Measurements from ENCODE around the gene TYMP.
A peak's percentile ranks its signal among the peaks of the same experiment; 100 is the strongest.

Gene TYMP

DNA sequence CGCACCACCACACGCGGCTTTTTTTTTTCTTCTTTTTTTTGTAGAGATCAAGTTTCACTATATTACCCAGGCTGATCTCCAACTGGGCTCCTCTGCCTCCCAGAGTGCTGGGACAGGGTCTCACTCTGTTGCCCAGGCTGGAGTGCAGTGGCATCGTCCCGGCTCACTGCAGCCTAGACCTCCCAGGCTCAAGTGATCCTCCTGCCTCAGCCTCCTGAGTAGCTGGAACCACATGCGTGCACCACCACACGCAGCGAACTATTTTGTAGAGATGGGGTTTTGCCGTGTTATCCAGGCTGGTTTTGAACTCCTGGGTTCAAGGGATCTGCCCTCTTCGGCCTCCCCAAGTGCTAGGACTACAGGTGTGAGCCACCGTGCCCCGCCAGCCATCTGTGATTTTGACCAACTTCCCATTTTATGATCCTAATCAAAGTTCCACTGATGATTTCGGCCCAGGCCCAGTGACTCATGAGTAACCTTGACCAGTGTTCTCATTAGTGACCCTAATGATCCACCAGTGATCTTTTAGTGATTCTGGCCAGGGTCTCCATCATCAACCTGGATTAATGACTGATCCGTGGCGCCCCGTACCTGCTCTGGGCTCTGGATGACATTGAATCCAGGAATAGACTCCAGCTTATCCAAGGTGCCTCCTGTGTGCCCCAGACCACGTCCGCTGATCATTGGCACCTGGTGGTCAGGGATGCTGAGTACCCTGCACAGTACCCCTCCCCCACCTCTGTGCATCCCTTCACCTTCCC is 1.7 kb downstream of the TYMP start:
- TF ChIP-seq, protein P1, sequence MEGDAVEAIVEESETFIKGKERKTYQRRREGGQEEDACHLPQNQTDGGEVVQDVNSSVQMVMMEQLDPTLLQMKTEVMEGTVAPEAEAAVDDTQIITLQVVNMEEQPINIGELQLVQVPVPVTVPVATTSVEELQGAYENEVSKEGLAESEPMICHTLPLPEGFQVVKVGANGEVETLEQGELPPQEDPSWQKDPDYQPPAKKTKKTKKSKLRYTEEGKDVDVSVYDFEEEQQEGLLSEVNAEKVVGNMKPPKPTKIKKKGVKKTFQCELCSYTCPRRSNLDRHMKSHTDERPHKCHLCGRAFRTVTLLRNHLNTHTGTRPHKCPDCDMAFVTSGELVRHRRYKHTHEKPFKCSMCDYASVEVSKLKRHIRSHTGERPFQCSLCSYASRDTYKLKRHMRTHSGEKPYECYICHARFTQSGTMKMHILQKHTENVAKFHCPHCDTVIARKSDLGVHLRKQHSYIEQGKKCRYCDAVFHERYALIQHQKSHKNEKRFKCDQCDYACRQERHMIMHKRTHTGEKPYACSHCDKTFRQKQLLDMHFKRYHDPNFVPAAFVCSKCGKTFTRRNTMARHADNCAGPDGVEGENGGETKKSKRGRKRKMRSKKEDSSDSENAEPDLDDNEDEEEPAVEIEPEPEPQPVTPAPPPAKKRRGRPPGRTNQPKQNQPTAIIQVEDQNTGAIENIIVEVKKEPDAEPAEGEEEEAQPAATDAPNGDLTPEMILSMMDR (IDR thresholded peaks at IDR 0.05; ENCODE audit: borderline replicate concordance, control extremely low read depth, extremely low read depth, insufficient read depth, missing control alignments): no peak
- in situ Hi-C loops (cut with MboI; ENCODE audit: low sequenced_read_pairs, unreplicated experiment): no loop called here
- no peak for DNase-seq (ENCODE audit: low spot score)

DNA sequence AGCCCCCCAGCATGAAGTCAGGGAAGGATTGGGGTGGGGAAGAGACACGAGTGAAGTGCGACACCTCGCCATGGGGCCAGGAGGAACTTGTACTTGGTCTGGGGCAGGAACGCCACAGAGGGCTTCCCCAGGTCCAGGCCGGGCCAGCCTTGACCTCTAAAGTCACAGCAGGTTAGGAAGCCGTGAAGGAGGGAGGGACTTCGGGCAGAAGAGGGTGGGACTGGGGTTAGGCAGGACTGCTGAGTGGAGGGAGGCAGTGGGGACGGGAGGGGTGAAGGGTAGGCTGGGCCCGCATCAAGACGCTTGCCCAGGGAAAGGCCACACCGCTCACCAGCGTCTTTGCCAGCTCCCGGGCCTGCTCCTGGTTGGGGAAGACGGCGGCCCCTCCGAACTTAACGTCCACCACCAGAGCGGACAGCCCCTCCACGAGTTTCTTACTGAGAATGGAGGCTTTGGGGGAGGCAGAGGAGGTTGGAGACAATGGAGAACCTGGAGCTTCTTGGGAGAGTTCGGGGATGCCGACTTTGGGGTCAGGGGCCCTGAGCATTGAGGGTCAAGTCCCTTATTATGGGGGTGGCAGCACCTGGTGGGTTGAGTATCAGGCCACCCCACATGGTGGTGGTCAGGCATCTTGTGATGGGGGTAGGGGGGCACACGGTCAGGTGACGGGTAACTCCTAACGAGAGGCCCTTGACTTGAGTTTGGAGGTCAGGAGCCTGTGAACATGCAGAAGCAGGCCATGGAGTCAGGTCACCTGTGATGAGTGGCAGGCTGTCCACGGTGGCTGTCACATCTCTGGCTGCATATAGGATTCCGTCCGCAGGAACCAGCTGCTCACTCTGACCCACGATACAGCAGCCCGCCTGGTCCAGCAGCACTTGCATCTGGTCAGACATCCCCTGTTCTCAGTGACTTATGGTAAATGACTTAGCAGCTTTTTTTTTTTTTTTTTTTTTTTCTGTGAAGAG is 2.7 kb downstream of the TYMP start:
- TF ChIP-seq, protein P1 (IDR thresholded peaks at IDR 0.05; ENCODE audit: borderline replicate concordance, control extremely low read depth, extremely low read depth, insufficient read depth, missing control alignments): no peak
- in situ Hi-C loops (cut with MboI; ENCODE audit: low sequenced_read_pairs, unreplicated experiment): no loop called here
- DNase-seq (ENCODE audit: low spot score): peak; percentile 81

DNA sequence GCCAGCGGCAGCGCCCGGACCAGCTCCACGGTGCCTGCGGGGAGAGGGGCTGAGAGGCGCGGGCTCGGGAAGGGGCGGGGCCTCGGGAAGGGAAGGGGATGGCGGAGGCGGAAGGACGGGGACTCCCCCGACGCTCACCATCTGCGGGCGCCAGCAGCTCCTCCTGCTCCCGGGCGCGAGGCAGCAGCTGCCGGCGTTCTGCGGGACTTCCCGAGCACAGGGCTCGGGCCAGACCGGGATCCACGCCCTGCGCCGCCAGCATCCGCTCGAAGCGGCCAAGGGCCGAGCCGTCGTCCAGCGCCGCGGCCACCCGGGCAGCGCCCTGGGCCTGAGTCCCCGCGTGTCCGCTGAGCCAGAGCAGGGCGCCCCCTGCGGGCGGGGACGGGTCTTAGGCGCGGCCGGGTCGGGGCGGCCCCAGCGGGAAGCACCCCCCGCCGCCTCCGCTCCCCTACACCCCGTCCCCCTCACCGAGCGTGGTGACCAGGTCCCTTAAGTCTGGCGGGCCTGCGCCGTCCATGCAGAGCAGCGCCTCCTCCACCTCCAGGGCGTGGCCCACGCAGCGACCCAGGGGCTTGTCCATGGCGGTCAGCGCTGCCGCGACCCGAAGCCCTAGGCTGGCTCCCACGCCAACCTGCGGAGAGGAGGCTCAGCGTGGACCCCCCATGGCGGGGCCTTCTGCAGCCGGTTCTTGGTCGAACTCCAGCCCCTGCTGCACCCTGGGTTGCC is 3.5 kb downstream of the TYMP start:
- TF ChIP-seq, protein P1 (IDR thresholded peaks at IDR 0.05; ENCODE audit: borderline replicate concordance, control extremely low read depth, extremely low read depth, insufficient read depth, missing control alignments): peak; percentile 90
- in situ Hi-C loops (cut with MboI; ENCODE audit: low sequenced_read_pairs, unreplicated experiment): no loop called here
- DNase-seq (ENCODE audit: low spot score): peak; percentile 88

DNA sequence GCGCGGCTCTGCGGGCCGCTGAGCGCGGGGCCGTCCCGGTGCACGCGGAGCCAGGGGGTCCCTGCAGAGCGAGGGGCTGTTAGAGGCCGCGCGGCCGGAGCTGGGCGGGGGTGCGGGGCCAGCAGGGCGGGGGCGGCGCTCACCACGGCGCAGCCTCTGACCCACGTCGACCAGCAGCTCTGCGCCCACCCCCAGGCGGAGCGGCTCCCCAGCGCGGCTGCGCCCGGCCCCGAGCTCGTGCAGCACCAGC is 4.0 kb downstream of the TYMP start:
- TF ChIP-seq, protein P1 (IDR thresholded peaks at IDR 0.05; ENCODE audit: borderline replicate concordance, control extremely low read depth, extremely low read depth, insufficient read depth, missing control alignments): no peak
- in situ Hi-C loops (cut with MboI; ENCODE audit: low sequenced_read_pairs, unreplicated experiment): no loop called here
- DNase-seq (ENCODE audit: low spot score): no peak

DNA sequence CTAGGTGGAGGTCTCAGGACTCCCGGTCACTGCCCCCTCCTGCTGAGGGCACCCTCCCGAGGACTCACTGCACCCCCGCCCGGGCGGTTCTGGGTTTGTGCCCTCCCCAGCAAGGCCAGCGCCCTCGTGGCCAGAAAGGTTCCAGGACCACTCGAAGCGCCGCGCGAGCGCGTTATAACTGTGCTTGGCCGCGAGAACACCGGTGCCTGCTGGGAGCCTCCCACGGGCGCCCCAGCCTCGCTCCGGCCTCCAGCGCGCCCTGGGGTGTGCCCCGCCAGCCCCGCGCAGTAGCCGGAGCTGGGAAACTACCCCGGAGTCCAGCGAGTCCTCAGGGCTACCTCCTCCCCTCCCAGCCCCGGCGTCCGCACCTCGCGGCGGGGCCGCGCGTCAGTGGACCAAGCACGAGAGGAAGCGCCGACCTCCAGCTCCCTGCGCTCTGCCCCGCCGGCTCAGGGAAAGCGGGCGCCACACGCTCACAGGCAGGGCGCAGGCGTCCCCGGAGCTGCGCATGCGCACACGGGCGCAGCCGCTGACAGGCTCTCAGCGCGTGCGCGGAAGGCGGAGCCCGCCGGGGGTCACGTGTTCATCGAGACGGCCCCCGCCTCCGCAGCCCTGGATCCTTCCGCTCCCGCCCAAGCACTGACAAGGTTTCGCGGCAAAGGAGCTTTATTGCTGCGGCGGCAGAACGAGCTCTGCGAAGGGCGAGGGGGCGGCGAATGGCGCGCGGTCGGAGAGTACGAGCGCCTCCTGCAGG is 4.5 kb downstream of the TYMP start, which contains the start of gene SCO2:
SCO2 (minus strand) TSS at position 495 of the 754 bp plus-strand sequence. CDS start 1,187 bp downstream, outside the sequence.
- DNase-seq (ENCODE audit: low spot score): peak; percentile 98
- in situ Hi-C loops (cut with MboI; ENCODE audit: low sequenced_read_pairs, unreplicated experiment): no loop called here
- TF ChIP-seq, protein P1 (IDR thresholded peaks at IDR 0.05; ENCODE audit: borderline replicate concordance, control extremely low read depth, extremely low read depth, insufficient read depth, missing control alignments): peak; percentile 67

Data from GM13976 (cell line).